GM18861 (cell line): ENCODE data around the gene JAZF1.

Source experiments
- ATAC-seq: cut with Tn5 transposase; IDR thresholded peaks from one replicate; pipeline ENCODE4 v1.9.1; 2021; ENCODE audit not compliant: unreplicated experiment

Gene JAZF1

DNA sequence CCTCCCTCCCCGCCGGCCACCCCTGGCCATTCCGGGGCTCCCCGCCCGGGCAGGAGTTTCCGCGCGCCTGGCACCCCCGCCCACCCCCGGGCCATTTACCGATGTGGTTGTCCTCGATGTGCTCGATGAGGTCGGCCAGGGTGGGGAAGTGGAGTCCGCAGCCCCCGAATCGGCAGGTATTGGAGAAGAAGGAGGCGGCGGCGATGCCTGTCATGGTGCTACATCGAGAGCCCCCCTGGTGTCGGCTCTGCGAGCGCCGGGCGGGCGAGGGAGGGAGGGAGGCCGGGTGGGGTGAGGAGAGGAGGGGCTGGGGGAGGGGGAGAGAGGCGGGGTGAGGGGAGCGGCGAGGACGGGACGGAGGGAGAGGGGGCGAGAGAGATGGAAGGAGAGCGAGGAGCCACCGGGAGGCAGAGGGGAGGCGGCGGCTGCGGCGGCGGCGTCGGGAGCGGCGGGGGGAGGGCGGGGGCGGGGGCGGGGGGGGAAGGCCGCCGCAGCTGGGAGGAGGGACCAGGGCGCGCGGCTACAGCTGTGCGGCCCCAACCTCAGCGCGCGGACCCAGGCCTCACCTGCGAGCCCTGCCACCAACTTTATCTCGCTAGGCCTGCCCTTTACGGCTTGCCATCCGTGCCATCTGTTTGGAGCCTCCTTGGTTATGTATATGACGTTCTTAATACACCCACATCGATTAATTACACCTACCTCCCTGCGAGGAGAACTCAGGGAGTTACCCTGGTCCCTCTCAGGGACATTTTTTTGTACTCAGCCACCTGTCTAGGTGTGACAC lies at the start of gene JAZF1:
Gene JAZF1 (minus strand): TSS at position 432 of the 784 bp plus-strand sequence.
- ATAC-seq = no peak

DNA sequence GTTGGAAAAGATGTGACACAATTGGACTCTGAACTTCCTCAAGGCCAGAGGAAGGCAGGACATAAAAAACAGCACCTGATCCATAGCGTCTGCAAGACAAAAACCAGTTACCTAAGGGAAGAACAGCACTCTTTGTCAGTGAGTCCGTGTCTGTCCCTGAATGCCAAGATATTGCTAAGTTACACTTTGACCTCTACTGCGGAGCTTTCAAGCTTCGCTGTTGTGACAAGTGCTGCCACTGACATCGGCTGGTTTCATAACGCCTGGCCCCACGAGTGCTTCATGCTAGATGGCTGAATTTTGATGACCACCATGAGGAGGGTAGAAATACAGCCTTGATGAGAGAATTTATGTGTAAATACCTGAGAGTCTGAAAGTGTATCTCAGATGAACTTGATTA lies 49.7 kb upstream of the JAZF1 start:
- no peak for ATAC-seq

DNA sequence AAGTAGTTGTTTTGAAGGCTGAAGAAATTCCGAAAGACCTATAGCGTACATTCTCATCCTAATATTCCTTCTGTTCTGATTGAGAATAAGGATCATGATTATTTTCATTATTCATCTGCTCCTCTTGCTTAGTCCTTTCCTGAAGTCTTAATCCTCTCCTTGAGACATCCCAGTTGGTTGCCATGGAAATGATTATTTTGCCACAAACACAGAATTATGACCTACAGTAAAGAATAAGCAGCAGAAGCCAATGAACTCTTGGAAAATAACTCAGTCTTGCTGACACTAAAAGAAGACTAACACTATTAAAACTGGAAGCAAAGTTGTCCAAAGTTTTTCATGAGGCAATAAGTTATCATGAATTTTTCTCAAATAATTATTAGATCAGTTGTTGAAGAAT lies 47.8 kb upstream of the JAZF1 start:
- no peak for ATAC-seq

DNA sequence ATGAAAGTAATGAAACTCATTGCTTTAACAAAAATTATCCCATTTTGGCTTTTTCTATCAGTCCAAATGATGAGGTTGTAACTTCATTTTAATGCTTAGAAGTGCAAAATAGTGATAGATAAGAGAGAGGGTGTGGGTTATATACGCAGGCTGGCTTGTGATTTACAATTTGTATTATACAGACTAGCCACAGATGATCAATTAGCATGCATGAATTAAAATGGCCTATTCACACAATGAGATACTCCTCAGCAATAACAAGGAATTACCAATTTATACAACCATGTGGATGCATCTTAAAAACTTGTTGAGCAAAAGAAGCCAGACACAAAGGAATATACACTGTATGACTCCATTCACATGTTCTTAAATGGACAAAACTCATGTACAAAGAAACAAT lies 45.4 kb upstream of the JAZF1 start:
- ATAC-seq = no peak

DNA sequence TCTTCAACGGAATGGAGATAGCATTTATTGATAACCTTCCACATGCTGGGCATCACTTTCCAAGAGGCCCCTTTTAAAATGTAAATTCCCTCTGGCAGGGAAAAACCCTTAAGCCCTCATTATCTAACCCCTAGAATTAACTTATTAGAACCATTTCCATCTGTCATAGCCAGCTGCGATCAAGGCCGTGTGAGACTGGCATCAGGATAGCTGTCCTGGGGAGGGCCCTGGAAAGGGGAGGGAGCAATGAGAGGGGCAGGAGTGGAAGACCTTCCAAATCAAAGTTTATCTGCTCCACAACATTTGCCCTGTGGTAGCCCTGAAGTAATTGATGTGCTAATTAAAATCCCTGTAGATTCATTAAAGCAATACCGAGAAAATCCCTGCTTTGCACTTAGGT lies 45.0 kb upstream of the JAZF1 start:
- no peak for ATAC-seq

DNA sequence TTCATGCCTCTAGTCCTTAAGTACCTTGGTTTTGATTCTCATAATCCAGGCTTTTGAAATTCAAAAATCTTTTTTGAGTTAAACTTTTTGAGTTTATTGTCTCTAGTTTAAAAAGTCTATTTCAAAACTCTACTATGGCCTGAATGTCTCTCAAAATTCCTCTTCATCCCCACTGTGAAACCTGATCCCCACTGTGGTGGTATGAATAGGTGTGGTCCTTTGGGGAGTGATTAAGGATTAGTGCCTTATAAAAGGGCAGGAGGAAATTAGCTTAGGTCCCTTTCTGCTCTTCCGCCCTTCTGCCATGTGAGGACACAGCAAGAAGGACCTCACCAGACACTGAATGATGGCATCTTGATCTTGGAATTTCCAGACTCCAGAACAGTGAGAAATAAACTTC lies 44.1 kb upstream of the JAZF1 start:
- no peak for ATAC-seq

DNA sequence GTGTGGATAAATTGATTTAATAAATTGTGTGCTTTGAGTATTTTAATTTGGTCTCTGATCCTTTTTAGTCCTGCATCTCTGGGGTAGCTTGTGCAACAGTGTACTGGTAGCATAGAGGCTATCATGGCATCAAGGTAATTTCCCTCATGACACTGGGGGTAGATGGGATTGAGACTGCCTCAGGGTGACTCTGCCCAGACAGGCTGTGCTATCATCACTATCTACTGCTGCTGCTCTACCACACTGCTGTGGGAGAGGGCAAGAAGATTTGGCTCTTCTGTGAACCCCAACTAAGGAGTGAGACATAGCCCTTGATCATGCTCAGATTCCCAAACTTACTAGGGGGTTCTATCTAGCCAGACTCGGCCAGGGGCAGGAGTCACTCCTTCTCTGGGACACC lies 43.6 kb upstream of the JAZF1 start:
- ATAC-seq = no peak

DNA sequence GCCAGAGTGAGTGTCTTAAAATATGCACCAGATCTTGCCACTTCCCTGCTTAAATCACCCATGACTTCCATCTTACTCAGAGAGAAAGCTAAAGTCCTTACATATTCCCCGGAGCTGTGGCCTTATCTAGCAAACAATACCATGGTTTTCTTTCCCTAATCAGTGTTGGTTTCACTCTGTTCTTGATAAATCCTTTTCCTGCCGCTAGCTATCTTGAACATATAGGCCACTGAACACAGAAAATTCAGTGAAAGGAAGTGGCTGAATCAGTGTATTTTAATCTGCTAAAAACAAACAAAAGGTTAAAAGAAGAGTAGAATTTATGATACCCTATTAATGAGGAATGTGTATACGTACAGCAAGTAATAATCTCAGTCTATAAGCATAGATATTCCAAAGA lies 42.0 kb upstream of the JAZF1 start:
- no peak for ATAC-seq

DNA sequence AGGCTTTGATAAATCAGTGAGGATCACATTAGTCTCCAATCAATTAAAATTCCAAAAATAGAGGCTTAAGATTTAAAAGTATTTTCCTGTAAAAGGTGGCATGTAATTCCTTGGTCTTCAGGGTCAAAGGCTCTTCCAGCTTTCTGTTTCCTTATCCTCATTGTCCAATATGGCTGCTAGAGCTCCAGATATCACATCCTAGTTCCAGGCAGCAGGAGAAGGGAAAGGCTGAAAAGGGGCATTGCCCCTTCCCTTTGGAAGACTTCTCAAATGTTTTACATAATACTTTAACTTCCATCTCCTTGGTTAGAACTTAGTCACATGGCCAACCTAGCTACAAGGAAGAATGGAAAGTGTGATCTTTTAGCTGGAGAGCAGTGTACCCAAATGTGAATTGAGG lies 39.2 kb upstream of the JAZF1 start:
- no peak for ATAC-seq

DNA sequence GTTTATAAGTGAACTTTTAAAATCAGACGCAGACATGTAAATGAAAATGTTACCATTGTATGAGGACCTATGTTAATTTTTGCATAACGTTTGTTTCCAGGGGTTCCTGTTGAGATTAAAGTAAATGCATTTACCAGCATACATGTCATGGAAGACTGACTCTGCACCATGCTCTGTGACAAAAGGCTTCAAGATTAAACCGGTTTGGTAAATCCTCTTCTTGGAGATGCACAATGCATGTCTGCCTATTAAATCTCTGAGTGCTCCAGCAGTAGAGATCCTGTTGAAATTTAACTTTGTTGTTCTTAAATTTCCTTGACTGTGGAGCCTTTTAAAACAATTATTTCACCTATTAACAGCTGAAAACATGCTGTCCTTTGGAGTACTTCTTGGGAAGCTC lies 36.5 kb upstream of the JAZF1 start:
- ATAC-seq = no peak

DNA sequence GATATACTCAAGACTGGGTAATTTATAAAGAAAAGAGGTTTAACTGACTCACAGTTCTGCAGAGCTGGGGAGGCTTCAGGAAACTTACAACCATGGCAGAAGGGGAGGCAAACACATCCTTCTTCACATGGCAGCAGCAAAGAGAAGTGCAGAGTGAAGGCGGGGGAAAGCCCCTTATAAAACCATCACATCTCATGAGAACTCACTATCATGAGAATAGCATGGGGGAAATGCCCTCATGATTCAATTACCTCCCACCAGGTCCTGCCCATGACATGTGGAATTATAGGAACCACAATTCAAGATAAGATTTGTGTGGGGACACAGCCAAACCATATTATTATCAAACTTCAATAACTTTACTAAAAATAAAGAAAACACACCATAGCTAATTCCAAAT lies 30.4 kb upstream of the JAZF1 start:
- no peak for ATAC-seq

DNA sequence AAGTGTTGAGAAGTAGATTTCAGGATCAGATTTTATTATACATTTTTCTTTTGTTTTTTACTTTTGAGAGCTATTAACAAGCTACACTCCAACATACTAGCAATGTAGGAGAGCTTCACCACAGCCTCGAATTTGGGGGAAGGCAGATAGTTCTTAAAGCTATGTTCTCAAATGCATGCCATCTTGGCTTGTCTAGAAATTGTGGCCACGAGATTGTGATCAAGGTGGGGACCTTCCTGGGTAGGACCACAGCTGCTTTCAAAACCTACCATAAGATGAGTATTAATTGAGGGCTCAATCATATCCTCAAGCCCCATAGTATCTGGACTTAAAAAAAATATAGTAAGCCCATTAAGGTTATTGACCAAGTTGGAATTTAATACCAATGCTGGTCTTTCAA lies 27.9 kb upstream of the JAZF1 start:
- no peak for ATAC-seq

DNA sequence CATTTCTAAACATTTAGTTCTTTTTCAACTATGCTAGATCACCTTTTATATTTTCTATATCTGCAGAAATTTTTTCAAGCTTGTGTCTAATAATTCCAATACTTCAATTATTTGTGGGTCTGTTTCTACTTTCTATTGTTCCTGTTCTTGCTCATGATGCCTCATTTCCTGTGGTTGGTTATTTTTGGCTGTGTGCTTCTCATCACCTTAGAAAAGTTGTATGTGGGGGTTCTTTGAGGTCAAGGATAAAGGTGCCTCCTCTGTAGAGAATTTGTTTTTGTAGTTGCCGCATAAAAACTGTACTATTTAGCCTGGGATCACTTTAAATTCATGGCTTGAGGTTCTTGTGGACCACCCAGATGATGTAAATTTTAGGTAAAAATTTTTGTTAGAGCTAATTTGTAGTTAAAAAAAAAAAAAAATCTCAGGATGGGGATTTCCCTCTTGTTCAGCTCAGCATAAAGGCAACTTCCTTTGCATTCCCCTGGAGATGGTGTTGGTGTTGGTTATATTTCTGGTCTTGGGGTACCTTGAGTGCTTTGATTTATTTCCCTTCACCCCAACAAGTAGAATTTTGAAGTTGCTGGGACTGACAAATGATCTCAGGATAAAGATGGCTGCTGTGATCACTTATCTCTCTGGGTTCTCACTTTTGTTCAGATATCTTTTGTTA lies 27.0 kb upstream of the JAZF1 start:
- ATAC-seq = no peak

DNA sequence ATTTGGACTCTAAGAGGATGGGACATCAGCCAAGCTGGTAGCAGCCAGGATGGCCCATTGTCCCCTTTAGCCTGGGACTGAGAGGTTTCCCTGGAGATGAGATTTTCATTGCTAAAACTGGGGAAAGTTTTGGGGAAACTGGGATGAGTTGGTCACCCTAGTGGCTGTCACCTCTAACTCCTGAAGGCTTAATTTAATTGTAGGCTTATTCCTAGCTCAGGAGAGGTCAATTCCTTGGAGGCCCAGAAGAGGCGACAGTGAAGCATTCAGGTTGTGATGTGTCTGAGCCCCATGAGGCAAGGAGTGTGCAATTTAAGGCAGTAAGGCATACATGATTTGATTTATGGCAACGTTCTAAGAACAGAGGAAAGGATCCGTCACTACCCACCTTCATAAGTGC lies 24.9 kb upstream of the JAZF1 start:
- no peak for ATAC-seq

DNA sequence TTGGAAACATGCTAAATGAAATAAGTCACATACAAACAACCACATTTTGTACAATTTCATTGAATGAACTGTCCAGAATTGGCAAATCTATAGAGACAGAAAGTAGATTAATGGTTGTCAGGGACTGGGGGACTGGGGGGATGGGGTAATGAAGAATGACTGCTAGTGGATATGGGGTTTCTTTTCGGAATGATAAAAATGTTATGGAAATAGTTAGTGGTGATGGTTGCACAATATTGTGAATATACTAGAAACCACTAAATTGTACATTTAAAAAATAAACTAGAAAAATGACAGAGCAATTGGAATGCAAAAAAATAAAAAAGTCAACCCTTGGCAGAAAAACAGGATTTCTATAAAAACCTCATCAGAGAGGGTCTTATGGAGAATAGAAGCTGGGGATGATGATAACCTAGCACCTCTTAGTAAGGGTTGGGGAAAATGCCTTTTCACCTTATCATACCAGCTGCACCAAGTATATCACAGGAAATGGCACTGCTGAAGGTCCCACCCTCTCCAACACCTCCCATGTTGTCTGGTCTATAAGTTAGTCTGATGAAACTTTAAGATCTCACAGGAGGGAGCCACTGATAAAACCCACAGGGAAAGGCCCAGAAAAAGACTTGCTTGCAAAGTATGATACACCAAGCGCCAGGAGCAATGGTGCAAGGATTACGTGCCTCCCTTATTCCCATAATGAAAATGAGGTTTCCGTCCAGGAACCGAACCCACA lies 23.1 kb upstream of the JAZF1 start:
- ATAC-seq = no peak

DNA sequence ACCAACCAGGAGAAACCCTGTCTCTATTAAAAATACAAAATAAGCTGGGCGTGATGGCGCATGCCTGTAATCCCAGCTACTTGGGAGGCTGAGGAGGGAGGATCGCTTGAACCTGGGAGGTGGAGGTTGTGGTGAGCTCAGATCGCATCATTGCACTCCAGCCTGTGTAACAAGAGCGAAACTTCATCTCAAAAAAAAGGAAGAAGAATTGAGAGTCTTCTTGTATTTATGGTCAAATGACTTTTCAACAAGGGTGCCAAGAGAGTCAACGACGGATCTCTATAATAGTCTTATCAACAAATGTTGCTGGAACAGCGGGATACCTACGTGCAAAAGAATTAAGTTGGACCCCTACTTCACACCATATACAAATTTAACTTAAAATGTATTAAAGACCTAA lies 21.6 kb upstream of the JAZF1 start:
- ATAC-seq = no peak

DNA sequence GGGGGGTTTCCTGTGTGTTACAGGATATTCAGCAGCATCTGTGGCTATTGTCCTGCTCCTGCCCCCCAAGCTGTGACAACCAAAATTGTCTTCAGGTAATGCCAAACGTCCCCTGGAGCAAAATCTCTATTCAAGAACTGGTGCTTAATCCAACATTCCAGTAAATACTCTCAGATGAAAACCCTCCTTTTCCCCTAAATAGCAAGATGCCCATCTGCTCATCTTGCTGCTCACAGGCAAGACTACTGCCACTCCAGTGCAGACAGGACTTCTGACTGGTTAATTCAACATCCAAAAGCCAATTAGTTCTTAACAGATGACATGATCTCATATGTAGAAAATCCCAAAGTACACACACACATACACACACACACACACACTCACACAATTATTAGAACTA lies 20.5 kb upstream of the JAZF1 start:
- ATAC-seq = no peak

DNA sequence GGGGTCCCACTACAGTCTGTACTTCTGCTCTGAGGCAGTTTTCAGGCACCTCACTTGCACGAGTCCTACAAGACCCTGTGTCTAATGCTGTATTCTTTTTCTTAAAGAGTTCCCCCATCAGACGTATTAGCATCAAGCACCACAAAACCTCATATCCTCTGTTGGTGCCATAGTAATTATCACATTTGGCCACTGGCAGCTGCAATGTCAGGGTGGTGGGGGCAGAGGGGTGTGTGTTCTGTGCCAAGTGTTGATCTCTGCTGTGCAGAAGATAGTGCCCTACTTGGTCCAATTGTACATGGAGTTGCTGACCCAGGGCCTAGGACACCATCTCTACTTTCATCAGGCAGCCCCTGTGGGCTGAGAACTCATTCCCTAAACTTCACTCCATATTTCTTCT lies 20.0 kb upstream of the JAZF1 start:
- ATAC-seq = no peak

DNA sequence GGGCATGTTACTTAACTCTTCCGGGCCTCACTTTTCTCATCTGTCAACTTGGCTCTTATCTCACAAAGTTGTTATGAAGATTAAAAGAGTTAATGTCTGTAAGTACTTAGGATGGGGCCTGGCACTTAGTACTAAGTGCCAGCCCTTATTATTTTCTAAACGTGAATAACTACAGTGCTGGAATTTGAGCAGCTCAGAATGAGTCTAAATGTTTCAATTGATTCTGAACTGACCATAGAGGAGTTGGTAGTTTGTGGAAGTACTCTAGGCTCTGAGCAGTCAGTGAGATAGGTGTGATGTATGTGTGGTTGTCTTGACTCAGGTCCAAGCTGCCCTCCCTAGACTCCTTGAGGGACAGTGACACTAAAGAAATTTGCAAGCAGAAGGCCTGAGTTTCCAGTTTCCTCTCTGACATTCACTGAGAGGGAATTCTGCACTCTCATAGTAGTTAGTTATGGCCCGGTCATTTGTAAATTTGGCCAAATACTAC lies 18.5 kb upstream of the JAZF1 start:
- ATAC-seq = no peak

DNA sequence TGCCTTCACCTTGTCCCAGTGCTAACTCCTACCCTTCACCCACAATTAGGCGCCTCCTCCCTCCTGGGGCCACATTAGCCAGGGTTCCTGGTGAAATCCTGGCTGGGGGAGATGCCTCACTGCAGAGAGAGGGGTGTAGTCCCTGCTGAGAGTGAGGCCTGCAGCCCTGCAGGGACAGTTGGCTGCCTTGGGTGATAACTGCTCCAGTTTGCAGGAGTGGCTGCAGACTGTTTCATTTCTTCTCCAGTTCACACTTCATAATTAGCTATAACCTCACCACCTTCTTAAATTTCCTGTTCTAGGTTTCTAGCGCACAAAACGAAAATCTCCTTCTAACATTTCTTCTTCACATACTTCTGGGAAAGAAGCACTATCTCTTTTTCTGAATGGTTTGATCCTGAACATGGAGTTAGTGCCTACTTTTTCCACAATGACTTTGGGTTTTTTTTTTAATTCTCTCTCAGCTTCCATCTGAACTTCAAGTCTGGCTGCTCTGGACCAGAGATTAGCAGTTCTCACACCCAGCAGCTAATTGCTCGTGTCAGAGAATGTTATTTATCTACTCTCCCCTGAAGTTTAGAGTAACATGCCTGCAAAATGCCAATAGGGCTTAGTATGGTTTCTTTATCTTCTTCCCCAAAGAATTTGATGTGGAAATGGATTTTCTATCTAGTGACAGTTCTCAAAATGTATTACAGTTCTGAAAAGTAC lies 15.5 kb upstream of the JAZF1 start:
- ATAC-seq = no peak
